ENCODE data around the gene CDK2AP2. TPM values are rescaled to one million over a fixed set of nuclear protein-coding genes. Genes with fewer than 3 reads are reported as not detected.
"Not testable (repeated sequence)": the region's sequence is repeated elsewhere in the genome, so short reads cannot be mapped to it uniquely, and the experiment has no call there.

Gene CDK2AP2
- total RNA-seq, 1 donor from 2014 or later: 77.3 TPM

- DNase-seq (ENCODE audit: extremely low read depth, low read depth, low spot score): no peak
Measured at GRCh38 chr11:67491276-67492068, 16.5 kb downstream of the CDK2AP2 start.

- DNase-seq (ENCODE audit: extremely low read depth, low read depth, low spot score): no peak
Measured at GRCh38 chr11:67490727-67491065, 17.3 kb downstream of the CDK2AP2 start.

- no peak for DNase-seq (ENCODE audit: extremely low read depth, low read depth, low spot score)
Measured at GRCh38 chr11:67489885-67490726, 17.9 kb downstream of the CDK2AP2 start.

DNA sequence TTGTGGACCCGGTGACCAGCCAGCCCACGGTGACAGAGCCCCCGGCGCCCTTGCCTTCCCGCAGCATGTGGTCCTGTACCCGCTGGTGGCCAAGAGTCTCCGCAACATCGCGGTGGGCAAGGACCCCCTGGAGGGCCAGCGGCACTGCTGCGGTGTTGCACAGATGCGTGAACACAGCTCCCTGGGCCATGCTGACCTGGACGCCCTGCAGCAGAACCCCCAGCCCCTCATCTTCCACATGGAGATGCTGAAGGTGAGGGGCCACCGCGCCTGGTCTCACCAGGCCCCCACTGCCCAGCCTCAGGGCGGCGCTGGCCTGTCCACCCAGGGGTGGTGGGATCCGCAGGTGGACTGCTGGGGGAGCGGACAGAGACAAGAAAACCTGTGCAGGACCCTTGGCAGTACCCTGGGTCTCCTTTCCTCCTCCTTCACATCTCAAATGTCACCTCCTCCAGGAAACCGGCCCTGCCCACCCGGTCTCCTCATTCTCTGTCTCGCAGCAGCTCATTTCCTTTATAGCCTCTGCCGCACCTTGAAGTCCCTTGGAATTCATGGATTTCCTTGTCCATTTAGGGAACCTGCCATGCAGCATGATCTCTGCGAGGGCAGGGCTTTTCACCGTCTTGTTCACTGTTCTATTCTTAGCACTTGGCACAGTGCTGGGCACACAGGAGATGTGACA, 18.6 kb downstream of the CDK2AP2 start:
- no peak for DNase-seq (ENCODE audit: extremely low read depth, low read depth, low spot score)

GRCh38 chr11:67486481-67487195, 21.3 kb downstream of the CDK2AP2 start:
- no peak for DNase-seq (ENCODE audit: extremely low read depth, low read depth, low spot score)

DNA sequence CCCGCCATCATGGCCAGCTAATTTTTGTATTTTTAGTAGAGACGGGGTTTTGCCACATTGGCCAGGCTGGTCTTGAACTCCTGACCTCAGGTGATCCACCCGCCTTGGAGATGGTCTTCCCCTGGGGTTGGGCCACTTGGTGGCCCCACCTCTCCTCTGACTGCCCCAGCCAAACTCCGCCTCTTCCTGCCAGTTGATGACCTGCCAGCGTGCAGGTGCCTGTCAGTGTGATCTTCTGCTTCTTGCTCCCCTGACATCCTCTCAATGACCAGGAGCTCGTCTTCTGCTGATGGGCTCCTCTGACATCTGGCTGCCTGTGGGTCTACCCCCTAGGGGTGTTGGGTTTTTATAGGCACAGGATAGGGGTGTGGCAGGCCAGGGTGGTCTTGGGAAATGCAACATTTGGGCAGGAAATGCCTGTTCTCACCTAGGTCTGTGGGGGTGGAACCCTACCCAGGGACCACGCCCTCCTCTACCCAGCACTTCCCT, 22.0 kb downstream of the CDK2AP2 start:
- not testable (repeated sequence) for DNase-seq (ENCODE audit: extremely low read depth, low read depth, low spot score)

DNA sequence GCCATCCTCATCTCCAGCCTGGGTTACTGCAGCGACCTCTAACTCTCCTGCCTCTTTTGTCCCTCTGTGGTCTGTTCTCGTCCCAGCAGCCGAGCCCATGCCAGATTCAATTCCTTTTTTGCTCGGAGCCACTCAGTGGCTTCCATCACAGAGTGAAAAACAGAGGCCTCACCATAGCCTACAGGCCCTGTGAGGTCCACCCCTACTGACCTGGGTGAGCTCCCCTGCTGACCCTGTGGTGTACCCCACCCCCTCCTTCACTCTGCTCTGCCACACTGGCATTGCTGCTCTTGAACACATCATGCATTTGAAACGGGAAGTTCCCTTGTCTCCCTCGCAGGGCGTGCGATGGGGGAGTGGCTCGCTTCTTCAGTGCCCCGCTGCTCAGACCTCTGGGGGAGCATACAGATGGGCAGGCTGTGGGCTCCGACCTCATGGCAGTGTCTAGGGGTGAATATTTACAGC, 23.1 kb downstream of the CDK2AP2 start:
- DNase-seq (ENCODE audit: extremely low read depth, low read depth, low spot score): no peak

DNA sequence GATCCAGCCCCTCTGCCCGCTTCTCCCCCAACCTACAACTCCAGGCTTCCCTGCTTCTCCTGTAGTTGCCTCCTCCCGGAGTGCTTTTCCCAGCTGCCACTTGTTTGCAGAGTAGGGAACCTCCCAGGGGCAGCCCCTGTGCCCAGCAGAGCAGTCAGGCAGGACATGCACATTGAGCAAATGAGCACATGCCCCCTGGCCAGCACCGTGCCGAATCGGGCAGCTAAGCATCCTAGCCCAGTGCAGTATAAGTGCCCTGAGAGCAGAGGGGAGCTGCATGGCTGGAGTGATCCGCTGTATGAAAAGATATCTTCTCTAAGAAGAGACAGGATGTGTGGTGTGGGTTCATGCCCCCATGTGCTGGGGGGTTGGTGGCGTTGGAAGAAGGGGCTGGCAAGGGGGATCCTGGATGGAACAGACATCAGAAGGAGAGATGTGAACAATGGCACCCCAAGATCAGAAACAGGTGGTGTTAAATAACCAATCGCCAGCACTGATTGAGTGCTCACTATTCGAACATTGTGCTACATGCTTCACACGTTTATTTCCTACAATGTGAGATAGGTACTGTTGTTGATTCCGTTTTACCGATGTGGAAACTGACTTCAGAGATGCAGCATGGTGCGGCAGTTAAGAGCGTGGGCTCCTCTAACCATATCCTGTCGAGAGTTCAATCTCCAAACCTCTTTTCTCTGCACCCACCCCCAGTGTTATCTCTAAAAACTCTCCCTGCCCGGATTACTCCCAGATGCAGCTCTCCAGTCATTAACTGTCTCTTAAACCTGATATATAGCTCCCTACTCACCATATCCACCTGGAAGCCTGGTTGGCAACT, 23.9 kb downstream of the CDK2AP2 start:
- DNase-seq (ENCODE audit: extremely low read depth, low read depth, low spot score): no peak

- DNase-seq (ENCODE audit: extremely low read depth, low read depth, low spot score): peak; percentile 92
Measured at GRCh38 chr11:67482827-67483798, 24.8 kb downstream of the CDK2AP2 start, which contains the start of gene AIP. TSS of gene AIP (plus strand) at chr11:67483026. CDS start at chr11:67483159, 133 bp downstream.

- no peak for DNase-seq (ENCODE audit: extremely low read depth, low read depth, low spot score)
Measured at GRCh38 chr11:67482275-67482826, 25.6 kb downstream of the CDK2AP2 start.

DNA sequence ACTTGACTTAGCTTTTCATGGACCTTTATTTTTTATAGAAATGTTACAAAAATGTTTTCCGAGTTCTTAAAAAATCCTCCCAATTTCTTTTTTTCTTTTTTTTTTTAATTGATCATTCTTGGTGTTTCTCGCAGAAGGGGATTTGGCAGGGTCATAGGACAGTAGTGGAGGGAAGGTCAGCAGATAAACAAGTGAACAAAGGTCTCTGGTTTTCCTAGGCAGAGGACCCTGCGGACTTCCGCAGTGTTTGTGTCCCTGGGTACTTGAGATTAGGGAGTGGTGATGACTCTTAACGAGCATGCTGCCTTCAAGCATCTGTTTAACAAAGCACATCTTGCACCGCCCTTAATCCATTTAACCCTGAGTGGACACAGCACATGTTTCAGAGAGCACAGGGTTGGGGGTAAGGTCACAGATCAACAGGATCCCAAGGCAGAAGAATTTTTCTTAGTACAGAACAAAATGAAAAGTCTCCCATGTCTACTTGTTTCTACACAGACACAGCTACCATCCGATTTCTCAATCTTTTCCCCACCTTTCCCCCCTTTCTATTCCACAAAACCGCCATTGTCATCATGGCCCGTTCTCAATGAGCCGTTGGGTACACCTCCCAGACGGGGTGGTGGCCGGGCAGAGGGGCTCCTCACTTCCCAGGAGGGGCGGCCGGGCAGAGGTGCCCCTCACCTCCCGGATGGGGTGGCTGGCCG, 30.5 kb downstream of the CDK2AP2 start:
- DNase-seq (ENCODE audit: extremely low read depth, low read depth, low spot score): not testable (repeated sequence)

- not testable (repeated sequence) for DNase-seq (ENCODE audit: extremely low read depth, low read depth, low spot score)
Measured at GRCh38 chr11:67476692-67477091, 31.3 kb downstream of the CDK2AP2 start.

DNA sequence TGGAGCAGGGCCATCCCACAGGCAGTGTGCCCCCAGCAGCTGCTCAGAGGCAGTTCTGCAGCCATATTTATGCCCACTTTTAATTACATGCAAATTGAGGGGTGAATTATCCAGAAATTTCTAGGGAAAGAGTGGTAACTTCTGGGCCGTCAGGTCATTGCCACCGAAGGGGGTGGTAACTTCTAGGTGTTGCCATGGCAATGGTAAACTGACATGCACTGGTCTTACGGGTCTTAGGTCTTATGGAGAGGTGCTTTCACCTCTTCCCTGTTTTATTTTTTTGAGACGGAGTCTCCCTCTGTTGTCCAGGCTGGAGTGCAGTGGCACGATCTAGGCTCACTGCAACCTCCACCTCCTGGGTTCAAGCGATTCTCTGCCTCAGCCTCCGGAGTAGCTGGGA, 35.1 kb downstream of the CDK2AP2 start:
- no peak for DNase-seq (ENCODE audit: extremely low read depth, low read depth, low spot score)

GRCh38 chr11:67470337-67471002, 37.5 kb downstream of the CDK2AP2 start:
- no peak for DNase-seq (ENCODE audit: extremely low read depth, low read depth, low spot score)

DNA sequence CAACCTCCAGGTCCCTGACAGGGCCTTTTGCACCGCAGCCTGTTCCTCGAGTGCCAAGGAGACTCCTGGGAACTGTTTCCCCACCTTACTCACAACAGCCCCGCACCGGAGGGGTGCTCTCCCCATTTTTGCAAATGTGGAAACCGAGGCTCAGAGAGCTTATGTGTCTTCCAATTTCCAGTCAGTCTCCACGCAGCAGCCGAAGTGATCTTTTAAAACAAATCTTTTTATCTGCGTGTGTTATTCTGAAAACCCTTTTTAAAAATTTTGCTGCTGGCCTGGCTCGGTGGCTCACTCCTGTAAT, 38.5 kb downstream of the CDK2AP2 start:
- DNase-seq (ENCODE audit: extremely low read depth, low read depth, low spot score): no peak

GRCh38 chr11:67468759-67469507, 39.0 kb downstream of the CDK2AP2 start, which contains the start of gene TMEM134:
TSS of gene TMEM134 (minus strand) at chr11:67469251. CDS start at chr11:67469192, 59 bp downstream.
- DNase-seq (ENCODE audit: extremely low read depth, low read depth, low spot score): peak; percentile 14
